Activated naive CD4-positive, alpha-beta T cell treated with anti-CD3 and anti-CD28 coated beads, Interleukin-2, amount 50 U/mL, for 72 hours (primary cell): ENCODE measurements around the gene SKAP2. TPM values are rescaled to one million over a fixed set of nuclear protein-coding genes. Genes with fewer than 3 reads are reported as not detected.
A peak's percentile ranks its signal among the peaks of the same experiment; 100 is the strongest.

Source experiments
- ATAC-seq, 2 donors: fragments of 150-1000 bp; cut with Tn5 transposase; 2 replicates each; pipeline ENCODE4 v1.10.0; 2021; ENCODE audit warnings: mild to moderate bottlenecking in 2 of 2, moderate library complexity in 2 of 2
- DNase-seq, 2 donors: peaks; one replicate each; pipeline ENCODE4 v3.0.0; 2021 to 2022; ENCODE audit warnings: low spot score in 2 of 2
- H3K27ac Mint-ChIP-seq, 2 donors: one replicate each; pipeline ENCODE4 v1.8.0; 2022; ENCODE audit warnings: mild to moderate bottlenecking in 2 of 2, mixed read lengths in 2 of 2
- H3K36me3 Mint-ChIP-seq, 2 donors: one replicate each; pipeline ENCODE4 v1.8.0; 2022; ENCODE audit warnings: mixed read lengths in 2 of 2
- H3K9me3 Mint-ChIP-seq, 2 donors: one replicate each; pipeline ENCODE4 v1.8.0; 2022; ENCODE audit warnings: mixed read lengths in 2 of 2
- total RNA-seq, 2 donors: library from RNA; stranded (reverse); gene quantifications; one replicate each; pipeline ENCODE4 v1.2.3, GENCODE V29; 2022

SKAP2 gene
- 1 to 10 TPM; 7.2 to 7.4 TPM for total RNA-seq

- peak; percentile 94 to 95 for ATAC-seq
- DNase-seq: peak; percentile 83 to 93
- H3K9me3 Mint-ChIP-seq: peaks cover 4% of the 10 kb centered on the region in 2 donors
- peaks cover 15 to 21% of the 10 kb centered on the region in 2 donors for H3K36me3 Mint-ChIP-seq
- H3K27ac Mint-ChIP-seq: peak within 1 kb of the TSS; percentile 83 to 86
Observed at GRCh38 chr7:26864309-26865093, at the start of gene SKAP2. SKAP2 (minus strand) TSS chr7:26864590; CDS start chr7:26864429, 161 bp downstream.

- ATAC-seq: no peak
- Mint-ChIP-seq H3K9me3 (no peaks in the 10 kb centered on the region), H3K27ac (no peak overlapping the region), H3K36me3 (no peaks in the 10 kb centered on the region)
- no peak for DNase-seq
Observed at GRCh38 chr7:26912933-26913536, 48.6 kb upstream of the SKAP2 start.

GRCh38 chr7:26912338-26912737, 47.9 kb upstream of the SKAP2 start:
- H3K9me3 Mint-ChIP-seq: no peaks in the 10 kb centered on the region
- H3K36me3 Mint-ChIP-seq: no peaks in the 10 kb centered on the region
- DNase-seq (no peak), ATAC-seq (no peak)
- H3K27ac Mint-ChIP-seq: no peak overlapping the region

DNA sequence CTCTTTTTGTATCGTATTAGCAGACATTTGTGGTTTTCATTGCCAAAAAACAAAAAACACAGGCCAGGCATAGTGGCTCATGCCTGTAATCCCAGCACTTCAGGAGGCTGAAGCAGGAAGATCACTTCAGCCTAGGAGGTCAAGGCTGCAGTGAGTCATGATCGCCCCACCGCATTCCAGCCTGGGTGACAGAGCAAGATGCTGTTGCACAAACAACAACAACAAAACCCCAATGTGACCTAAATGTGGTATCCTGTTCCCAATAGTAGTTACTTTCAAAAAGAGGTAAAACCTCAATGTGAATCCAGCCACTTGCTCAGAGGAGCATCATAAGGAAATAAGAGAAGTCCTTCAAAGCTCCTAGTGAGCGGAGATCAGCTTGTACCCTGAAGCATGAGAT, 45.8 kb upstream of the SKAP2 start:
- no peak for ATAC-seq

GRCh38 chr7:26900251-26900650, 35.9 kb upstream of the SKAP2 start:
- H3K27ac Mint-ChIP-seq: no peak overlapping the region
- no peaks in the 10 kb centered on the region for H3K9me3 Mint-ChIP-seq
- DNase-seq (no peak), ATAC-seq (no peak)
- H3K36me3 Mint-ChIP-seq: no peaks in the 10 kb centered on the region

More for the DNA sequence above, 45.8 kb upstream of the SKAP2 start:
- Mint-ChIP-seq H3K27ac (no peak overlapping the region), H3K9me3 (no peaks in the 10 kb centered on the region), H3K36me3 (no peaks in the 10 kb centered on the region)
- DNase-seq: no peak

DNA sequence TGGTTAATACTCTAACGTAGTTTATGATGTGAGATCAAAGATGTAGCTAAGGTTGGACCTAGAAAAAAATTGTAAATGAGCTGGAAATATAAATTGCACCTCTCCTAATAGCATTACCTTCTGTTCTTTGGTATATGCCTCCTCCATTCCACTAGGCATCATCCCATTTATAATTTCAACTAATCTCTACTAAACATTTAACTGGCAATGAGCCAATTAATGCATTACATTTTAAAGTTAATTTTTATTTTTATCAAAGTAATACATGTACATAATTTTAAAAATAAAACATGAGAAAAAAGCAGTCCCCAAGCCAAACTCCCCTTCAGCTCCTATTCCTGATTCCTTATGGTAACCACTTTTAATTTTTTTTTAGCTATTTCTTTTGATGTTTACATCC, 35.1 kb upstream of the SKAP2 start:
- no peaks in the 10 kb centered on the region for H3K9me3 Mint-ChIP-seq
- no peaks in the 10 kb centered on the region for H3K36me3 Mint-ChIP-seq
- DNase-seq (no peak), ATAC-seq (no peak)
- no peak overlapping the region for H3K27ac Mint-ChIP-seq

DNA sequence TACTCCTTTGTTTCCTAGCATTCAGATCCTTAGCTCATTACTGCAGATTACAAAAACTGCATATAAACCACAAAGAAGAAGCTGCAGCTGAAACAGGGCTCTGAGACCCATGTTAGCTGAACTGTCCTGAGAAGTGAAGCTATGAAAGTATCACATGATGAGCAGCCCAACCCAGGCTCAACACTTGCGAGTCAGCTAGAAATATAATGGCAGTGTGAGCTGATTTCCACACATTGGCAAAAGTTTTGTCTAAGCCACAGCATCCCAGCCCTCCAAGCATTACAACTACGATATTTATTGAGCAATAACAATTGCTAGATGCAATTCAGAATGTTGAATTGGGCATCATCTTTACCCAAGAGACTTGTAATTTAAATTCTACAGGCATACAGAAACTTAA, 34.5 kb upstream of the SKAP2 start:
- DNase-seq (no peak), ATAC-seq (no peak)
- H3K27ac Mint-ChIP-seq: no peak overlapping the region
- H3K9me3 Mint-ChIP-seq: no peaks in the 10 kb centered on the region
- no peaks in the 10 kb centered on the region for H3K36me3 Mint-ChIP-seq

- DNase-seq (no peak), ATAC-seq (no peak)
- Mint-ChIP-seq H3K27ac (no peak overlapping the region), H3K36me3 (no peaks in the 10 kb centered on the region), H3K9me3 (no peaks in the 10 kb centered on the region)
Observed at GRCh38 chr7:26897928-26898327, 33.5 kb upstream of the SKAP2 start.

GRCh38 chr7:26891400-26892350, 27.3 kb upstream of the SKAP2 start:
- Mint-ChIP-seq H3K9me3 (no peaks in the 10 kb centered on the region), H3K36me3 (no peaks in the 10 kb centered on the region), H3K27ac (no peak overlapping the region)
- no peak for ATAC-seq
- no peak for DNase-seq

GRCh38 chr7:26880852-26881251, 16.5 kb upstream of the SKAP2 start:
- DNase-seq (no peak), ATAC-seq (no peak)

DNA sequence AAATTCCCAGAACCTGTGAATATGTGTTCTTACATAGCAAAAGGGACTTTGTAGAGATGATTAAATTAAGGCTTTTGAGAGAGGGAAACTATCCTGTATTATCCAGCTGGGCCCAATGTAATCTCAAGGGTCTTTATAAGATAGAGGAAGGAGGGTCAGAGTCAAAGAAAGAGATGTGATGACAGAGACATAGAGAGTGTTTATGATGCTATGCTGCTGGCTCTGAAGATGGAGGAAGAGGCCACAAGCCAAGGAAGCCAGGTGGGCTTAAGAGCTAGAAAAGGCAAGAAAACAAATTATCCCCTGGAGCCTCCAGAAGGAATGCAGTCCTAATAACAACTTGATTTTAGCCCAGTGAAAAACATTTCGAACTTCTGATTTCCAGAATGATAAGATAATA, 15.3 kb upstream of the SKAP2 start:
- ATAC-seq (no peak), DNase-seq (no peak)
- Mint-ChIP-seq H3K36me3 (no peaks in the 10 kb centered on the region), H3K27ac (peak overlapping the region in 1 of 2 donors; percentile 6), H3K9me3 (peaks cover 5 to 9% of the 10 kb centered on the region in 2 donors)

More at GRCh38 chr7:26880852-26881251, 16.5 kb upstream of the SKAP2 start:
- H3K36me3 Mint-ChIP-seq: peaks cover 0 to 11% of the 10 kb centered on the region in 2 donors
- no peak overlapping the region for H3K27ac Mint-ChIP-seq
- peaks cover 10 to 15% of the 10 kb centered on the region in 2 donors for H3K9me3 Mint-ChIP-seq

DNA sequence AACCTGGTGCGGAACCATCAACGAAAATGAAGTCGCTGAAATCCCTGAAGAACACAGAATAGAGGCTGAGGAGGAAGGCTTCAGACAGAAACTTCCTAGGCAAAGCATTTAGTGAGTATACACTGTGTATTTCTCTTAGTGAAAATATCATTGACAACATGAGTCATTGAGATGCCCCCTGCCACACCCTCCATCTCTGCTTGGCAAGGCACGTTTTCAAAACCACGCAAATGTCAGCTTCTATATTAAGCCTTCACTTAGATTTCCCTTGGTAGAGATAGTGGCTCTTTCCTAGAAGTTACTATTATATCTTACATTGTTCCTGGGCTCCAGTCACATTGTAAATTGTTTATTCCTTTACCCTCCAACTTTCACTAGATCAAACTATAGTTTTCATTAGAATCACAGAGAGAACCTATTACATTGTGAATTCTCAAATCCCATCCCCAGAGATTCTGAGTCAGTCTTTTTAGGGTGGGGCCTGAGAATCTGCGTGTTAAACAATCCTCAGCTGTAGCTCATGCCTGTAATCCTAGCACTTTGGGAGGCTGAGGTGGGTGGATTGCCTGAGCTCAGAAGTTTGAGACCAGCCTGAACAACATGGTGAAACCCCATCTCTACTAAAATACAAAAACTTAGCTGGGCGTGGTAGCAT, 4.6 kb upstream of the SKAP2 start:
- ATAC-seq (no peak), DNase-seq (no peak)
- no peak overlapping the region for H3K27ac Mint-ChIP-seq
- H3K36me3 Mint-ChIP-seq: peaks cover 15 to 21% of the 10 kb centered on the region in 2 donors
- H3K9me3 Mint-ChIP-seq: peaks cover 4% of the 10 kb centered on the region in 2 donors

DNA sequence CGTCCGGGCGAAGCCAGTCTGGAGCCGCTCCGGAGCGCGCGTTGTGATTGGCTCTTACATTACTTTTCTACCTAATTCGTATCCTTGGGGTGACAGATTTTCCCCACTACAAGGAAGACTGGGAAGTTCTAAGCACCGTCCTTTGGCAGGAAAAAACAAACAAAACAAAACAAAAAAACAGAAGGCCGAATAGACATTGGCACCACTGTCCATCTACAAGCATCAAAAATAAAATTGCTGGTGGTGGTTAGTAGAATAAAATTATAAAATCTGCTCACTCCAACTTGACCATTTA, 651 bp upstream of the SKAP2 start:
- peak overlapping the region; percentile 83 to 86 for H3K27ac Mint-ChIP-seq
- peak; percentile 43 to 52 for ATAC-seq
- H3K9me3 Mint-ChIP-seq: peaks cover 4% of the 10 kb centered on the region in 2 donors
- no peak for DNase-seq
- peaks cover 15 to 21% of the 10 kb centered on the region in 2 donors for H3K36me3 Mint-ChIP-seq

DNA sequence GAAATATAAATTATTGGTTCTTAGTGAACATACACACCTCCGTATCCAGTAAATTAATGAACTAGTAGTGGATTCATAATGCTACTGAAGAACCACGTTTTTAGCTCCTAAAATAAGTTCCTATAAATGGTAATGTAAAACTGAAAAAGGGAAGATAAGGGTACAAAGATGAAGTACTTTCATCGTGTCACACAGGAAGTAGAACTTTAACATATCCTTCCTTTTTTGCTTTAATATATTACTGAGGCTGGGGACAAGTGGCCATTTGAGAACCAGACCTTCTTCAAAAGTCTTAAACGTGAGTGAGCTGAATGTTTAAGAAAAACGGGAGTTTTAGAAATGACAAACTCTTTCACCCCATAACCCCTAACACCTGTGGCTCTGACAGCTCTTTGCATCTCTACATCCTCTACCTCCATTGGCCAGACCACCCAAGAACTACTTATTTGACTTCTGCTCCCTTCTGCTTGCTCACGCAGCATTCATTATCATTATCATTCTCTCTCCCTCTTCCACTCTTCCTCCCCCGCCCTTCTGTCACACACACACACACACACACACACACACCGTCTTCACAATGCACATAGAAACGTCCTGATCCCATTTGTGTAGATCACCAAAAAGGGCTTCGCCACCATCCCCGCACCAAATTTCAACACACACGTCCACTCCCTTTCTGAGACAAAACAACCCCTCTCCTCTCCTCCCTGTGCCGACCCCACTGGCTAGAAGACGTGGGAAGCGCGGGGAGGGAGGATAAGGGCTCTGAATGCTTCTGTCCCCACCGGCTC, 677 bp downstream of the SKAP2 start:
- Mint-ChIP-seq H3K36me3 (peaks cover 15 to 21% of the 10 kb centered on the region in 2 donors), H3K27ac (peak overlapping the region in 1 of 2 donors; percentile 83), H3K9me3 (peaks cover 4% of the 10 kb centered on the region in 2 donors)
- DNase-seq: no peak
- peak; percentile 11 to 29 for ATAC-seq

DNA sequence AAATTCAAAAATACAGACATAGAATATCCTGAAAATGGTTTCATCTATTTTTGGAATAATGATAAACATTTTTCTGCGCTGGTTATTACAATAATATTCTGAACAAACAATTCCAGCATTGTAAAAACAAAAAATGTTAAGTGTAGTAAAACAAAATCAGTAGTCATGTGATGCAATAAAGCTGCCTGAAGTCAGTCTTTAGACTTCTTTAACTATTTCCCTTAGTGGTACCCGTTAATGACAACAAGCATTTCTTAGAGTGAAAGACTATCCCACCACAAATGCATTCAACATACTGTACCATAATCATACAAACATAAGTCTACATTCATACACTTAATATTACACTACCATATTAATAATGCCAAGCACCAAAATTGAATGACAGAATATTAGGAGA, 1.6 kb downstream of the SKAP2 start:
- ATAC-seq (no peak), DNase-seq (no peak)
- no peak overlapping the region for H3K27ac Mint-ChIP-seq
- peaks cover 15 to 21% of the 10 kb centered on the region in 2 donors for H3K36me3 Mint-ChIP-seq
- H3K9me3 Mint-ChIP-seq: peaks cover 4% of the 10 kb centered on the region in 2 donors

DNA sequence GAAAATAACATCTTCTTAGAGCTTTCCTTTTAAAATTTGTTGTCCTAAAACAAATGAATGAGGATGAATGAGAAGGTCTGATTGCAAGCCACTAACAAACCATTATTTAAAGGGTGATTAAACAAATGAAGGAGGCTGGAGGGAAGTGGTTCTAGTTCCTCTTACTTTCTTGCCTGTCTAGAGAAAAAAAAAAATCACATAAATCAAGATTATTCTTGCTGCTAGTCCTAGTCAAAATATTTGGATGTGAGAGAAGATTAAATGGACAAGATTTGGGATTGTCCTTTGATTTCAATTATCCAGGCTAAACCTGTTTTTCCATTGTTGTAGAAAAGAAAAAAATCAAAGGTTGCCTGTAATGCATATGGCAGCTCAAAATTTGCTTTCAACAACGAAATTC, 3.3 kb downstream of the SKAP2 start:
- Mint-ChIP-seq H3K27ac (no peak overlapping the region), H3K36me3 (peaks cover 19 to 20% of the 10 kb centered on the region in 2 donors), H3K9me3 (peaks cover 4% of the 10 kb centered on the region in 2 donors)
- DNase-seq (no peak), ATAC-seq (no peak)
